ENCODE data around the gene BOLA2. TPM values are rescaled to one million over a fixed set of nuclear protein-coding genes. Genes with fewer than 3 reads are reported as not detected.
"Not testable (repeated sequence)": the region's sequence is repeated elsewhere in the genome, so short reads cannot be mapped to it uniquely, and the experiment has no call there.

BOLA2 gene
- polyA plus RNA-seq (ENCODE audit: insufficient read depth in 1 of 5, insufficient read length in 5 of 5, low replicate concordance in 1 of 5), result 1 to 10 TPM; 4.5 to 8.5 (median 5.4) TPM
- long read RNA-seq, donor 1, transcript BOLA2-201 (3 exons, 1,012 nt), result major isoform, 20 of 25 reads
- long read RNA-seq, donor 1, partial matches to known transcripts, result 5 of 25 reads
- long read RNA-seq, donor 1, other reads (novel, unspliced or antisense), result 0 of 25 reads
- long read RNA-seq, donor 2, transcript BOLA2-201 (3 exons, 1,012 nt), result major isoform, 12 of 24 reads
- long read RNA-seq, donor 2, partial matches to known transcripts, result 6 of 24 reads
- long read RNA-seq, donor 2, other reads (novel, unspliced or antisense), result 6 of 24 reads
- long read RNA-seq, donor 3, transcript BOLA2-201 (3 exons, 1,012 nt), result major isoform, 13 of 18 reads
- long read RNA-seq, donor 3, partial matches to known transcripts, result 5 of 18 reads
- long read RNA-seq, donor 3, other reads (novel, unspliced or antisense), result 0 of 18 reads
- long read RNA-seq, donor 4, transcript BOLA2-201 (3 exons, 1,012 nt), result major isoform, 10 of 10 reads
- long read RNA-seq, donor 4, partial matches to known transcripts, result 0 of 10 reads
- long read RNA-seq, donor 4, other reads (novel, unspliced or antisense), result 0 of 10 reads
- long read RNA-seq, donor 5, transcript BOLA2-201 (3 exons, 1,012 nt), result major isoform, 22 of 28 reads
- long read RNA-seq, donor 5, partial matches to known transcripts, result 6 of 28 reads
- long read RNA-seq, donor 5, other reads (novel, unspliced or antisense), result 0 of 28 reads
- long read RNA-seq, donor 6, transcript BOLA2-201 (3 exons, 1,012 nt), result major isoform, 21 of 28 reads
- long read RNA-seq, donor 6, partial matches to known transcripts, result 7 of 28 reads
- long read RNA-seq, donor 6, other reads (novel, unspliced or antisense), result 0 of 28 reads
- long read RNA-seq, donor 7, transcript BOLA2-201 (3 exons, 1,012 nt), result major isoform, 8 of 8 reads
- long read RNA-seq, donor 7, partial matches to known transcripts, result 0 of 8 reads
- long read RNA-seq, donor 7, other reads (novel, unspliced or antisense), result 0 of 8 reads
- long read RNA-seq, donor 8, partial matches to known transcripts, result 5 of 8 reads
- long read RNA-seq, donor 8, other reads (novel, unspliced or antisense), result 0 of 8 reads

DNA sequence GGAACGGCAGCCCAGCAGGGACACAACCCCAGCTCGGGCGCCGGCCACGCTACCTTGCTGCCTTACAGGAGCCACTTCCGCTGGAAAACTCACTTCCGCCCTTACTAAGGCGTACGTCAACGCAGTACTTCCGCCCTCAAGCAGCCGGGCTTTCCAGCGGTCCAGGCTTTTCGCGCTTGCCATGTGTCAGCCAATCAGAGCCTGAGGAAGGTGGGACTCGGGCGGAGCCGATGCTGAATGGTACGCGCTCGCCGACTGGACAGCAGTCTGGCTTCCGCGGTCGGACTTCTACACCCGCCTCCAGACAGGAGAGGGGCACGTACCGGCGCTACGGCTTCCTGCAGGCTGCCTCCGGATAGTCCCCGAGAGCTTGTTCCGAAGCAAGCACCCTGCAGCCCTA, at the start of gene BOLA2, which contains the start of gene SLX1B:
BOLA2 (minus strand) TSS at position 83 of the 400 bp plus-strand sequence. CDS start 98 bp downstream, outside the sequence.
SLX1B (plus strand) TSS at position 265 of the 400 bp plus-strand sequence.
- DNase-seq, result not testable (repeated sequence)

- not testable (repeated sequence) for DNase-seq
These were observed 28.1 kb upstream of the BOLA2 start for GRCh38 chr16:29482276-29482675.

DNA sequence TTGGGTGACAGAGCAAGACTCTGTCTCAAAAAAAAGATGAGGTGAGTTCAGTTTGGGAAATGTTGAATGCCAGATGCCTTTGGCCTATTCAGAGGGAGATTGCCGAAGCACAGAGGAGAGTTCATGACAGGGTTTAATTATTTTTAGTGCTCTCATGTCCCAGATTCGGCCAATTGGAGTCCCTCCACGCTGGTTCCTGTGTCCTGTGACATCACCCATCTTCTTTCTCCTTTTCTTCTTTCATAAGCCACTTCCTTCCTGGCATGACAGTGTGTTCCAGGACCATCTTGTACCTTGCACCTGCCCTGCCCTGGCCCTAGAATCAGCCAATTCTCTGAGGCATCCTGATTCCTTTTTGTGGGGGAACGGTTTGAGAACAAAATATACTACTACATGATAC, 17.9 kb upstream of the BOLA2 start:
- not testable (repeated sequence) for DNase-seq

DNA sequence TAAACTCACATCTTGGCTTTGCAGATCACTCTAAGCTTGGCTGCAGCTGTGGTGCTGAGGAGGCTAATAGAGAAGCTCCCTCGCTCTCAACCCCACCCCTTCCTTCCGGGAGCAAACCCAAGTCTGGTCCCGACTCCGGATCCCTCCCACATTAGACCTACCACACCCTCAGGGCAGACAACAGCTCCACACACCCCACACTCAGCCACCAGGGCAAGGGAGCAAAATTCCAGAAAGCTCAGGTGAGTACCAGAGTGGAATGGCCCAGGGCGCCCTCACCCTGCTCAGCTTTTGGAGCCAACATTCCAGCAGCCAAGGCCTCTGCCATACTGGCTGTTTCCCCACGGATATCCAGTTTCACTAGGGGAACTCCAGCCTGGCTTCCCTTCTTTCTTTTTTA, 15.5 kb upstream of the BOLA2 start:
- not testable (repeated sequence) for DNase-seq

DNA sequence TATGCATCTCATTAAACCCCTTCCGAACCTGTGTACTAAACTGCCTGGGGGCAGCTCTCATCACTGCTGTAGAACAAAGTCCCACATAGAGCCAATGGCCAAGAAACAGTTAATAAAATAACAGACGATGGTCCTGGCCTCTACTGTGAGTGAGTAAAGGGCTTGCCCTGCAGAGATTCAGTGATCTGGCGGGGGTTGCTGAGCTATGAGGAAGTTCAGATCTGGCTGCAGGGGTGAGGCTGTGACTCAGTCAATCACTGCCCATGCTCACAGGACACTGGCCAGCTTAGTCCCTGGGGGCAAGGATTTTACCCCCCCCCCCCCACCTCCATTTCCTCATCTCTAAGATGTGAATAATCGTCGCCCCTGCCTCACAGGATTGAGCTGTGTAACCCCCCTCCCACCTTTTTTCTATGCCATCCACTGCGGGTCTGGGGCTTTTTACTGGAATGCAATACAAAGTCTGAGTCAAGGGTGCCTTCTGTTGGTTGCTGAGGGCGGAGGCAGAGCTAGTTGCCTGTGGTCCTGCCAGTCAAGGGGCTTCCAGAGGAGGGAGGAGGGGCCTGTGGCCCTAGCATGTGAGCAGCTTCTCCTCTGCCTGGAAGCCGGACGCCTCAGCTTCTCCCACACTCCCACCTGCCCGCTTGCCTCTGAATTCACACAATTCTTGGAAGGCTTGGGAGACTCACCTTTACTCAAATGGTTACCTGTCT, 13.7 kb upstream of the BOLA2 start:
- not testable (repeated sequence) for DNase-seq

GRCh38 chr16:29466904-29467303, 12.8 kb upstream of the BOLA2 start:
- DNase-seq, result not testable (repeated sequence)

DNA sequence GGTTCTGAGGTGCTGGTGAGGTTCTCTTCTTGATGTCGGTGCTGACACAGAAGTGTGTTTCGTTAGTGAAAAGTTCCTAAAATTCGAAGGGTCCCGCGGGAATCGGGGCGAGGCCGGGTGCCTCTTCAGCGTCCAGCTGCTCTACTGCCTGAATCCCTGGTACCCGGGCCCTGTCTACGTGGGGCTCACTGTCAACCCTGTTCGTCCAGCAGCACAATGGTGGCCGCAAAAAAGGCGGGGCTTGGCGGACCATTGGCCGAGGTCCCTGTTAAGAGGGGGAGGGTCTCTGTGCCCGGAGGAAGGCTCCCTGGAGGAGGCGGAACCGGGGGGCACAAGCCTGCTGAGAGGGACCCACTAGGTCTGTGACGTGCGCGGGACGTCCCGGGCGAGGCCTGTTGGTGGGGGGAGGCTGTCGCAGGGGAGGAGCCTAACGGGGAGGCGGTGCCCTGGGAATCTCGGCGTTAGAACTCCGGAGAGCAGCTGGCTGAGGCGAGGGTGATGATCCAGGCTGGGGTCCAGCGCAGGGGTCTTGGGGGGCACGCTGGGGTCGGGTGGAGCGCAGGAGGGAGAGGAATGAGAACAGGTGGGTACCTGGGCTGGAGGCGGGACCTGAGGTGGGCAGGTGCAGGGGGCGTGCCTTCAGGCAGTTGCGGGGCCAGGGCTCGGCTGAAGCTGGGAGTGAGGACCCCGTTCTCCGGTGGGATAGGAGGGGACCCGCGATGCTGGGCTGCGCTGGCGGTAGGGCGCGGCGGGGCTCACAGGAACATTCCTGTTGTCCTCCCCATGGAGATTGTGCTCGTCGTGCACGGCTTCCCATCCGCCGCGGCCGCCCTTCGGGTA, 12.1 kb upstream of the BOLA2 start:
- not testable (repeated sequence) for DNase-seq

DNA sequence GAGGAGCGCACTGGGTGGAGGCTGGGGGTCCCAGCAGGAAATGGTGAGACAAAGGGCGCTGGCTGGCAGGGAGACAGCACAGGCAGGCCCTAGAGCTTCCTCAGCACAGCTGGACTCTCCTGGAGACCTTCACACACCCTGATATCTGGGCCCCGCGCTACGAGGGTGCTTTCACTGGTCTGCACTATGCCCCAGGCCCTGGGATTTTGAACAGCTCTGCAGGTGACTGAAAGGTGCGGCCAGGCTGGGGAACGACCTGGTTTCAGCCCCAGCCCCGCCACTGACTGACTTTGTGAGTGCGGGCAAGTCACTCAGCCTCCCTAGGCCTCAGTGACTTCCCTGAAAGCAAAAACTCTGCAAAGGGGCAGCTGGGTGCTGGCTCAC, 6.5 kb upstream of the BOLA2 start:
- DNase-seq, result not testable (repeated sequence)

DNA sequence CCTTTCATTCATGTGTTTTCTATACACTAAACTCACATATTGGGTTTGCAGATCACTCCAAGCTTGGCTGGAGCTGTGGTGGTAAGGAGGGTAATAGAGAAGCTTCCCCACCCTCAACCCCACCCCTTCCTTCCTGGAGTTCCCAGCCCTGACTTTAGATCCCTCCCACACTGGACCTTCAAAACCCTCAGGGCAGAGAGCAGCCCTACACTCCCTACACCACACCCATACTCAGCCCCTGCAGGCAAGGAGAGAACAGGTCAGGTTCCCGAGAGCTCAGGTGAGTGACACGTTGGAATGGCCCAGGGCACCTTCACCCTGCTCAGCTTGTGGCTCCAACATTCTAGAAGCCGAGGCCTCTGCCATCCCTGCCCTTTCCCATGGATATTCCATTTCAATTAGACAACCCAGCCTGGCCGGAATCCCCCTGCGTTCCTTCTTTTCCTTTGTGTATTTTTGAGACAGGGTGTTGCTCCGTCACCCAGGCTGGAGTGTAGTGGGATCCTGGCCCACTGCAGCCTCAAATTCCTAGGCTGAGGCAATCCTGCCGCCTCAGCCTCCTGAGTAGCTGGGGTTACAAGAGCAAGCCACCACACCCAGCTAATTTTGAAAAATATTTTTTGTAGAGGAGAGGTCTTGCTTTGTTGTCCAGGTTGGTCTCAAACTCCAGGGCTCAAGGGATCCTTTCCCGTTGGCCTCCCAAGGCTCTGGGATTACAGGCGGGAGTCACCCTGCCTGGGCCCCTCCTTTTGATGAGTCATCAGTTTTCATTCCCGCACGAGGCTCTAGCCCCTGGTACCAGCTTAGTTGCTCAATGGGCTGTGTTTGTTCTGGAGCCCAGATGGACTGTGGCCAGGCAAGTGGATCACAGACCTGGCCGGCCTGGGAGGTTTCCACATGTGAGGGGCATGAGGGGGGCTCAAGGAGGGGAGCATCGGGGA, 5.8 kb upstream of the BOLA2 start, which contains the start of gene SULT1A4:
SULT1A4 (plus strand) TSS at position 208 of the 941 bp plus-strand sequence. CDS start 1,473 bp downstream, outside the sequence.
- not testable (repeated sequence) for DNase-seq

DNA sequence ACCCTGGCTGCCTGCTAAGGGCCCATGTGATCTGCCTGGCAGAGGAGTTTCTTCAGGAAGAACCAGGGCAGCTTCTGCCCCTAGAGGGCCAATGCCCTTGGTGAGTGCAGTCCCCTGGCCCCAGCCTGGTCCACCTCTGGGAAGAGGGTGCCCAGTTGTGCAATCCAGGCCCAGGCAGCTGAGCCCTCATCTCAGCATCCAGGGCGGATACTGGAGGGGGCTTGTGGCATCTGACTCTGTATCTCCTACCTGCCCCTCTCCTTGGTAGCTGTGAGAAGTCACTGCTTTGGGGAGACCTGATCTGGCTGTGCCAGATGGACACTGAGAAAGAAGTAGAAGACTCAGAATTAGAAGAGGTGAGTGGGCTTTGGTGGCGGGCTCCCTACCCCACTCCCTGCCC, 3.5 kb upstream of the BOLA2 start:
- DNase-seq, result not testable (repeated sequence)

DNA sequence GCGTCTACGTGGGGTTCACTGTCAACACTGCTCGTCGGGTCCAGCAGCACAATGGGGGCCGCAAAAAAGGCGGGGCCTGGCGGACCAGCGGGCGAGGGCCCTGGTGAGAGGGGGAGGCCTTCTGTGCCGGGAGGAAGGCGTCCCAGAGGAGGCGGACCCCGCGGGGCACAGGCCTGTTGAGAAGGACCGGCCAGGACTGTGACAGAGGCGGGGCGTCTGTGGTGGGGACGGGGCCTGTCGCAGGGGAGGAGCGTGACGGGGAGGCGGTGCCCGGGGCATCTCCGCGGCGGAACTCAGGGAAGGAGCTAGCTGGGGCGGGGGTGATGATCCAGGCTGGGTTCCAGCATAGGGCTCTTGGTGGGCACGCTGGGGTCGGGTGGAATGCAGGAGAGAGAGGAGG, 677 bp upstream of the BOLA2 start:
- not testable (repeated sequence) for DNase-seq

DNA sequence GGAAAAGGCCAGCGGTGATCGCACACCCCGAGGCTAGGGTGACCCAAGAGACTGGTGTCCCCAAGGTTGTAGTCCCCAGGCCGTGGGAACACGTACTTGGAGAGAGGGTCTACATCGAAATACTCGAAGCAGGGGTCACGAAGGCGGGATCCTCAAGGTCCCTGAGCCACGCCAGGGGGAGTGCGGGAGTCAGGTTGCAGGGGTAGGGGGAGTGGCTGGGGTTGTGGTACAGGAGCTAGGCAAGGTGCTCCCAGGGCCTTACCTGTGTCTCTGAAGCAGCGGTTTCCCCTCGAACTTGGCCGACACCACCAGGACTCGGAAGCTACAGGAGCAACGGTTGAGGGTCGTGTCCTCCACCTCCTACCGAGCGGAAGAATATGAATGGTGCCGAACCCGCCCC, 397 bp downstream of the BOLA2 start:
- DNase-seq, result not testable (repeated sequence)

- not testable (repeated sequence) for DNase-seq
These were observed 28.8 kb downstream of the BOLA2 start for GRCh38 chr16:29425390-29425789.

DNA sequence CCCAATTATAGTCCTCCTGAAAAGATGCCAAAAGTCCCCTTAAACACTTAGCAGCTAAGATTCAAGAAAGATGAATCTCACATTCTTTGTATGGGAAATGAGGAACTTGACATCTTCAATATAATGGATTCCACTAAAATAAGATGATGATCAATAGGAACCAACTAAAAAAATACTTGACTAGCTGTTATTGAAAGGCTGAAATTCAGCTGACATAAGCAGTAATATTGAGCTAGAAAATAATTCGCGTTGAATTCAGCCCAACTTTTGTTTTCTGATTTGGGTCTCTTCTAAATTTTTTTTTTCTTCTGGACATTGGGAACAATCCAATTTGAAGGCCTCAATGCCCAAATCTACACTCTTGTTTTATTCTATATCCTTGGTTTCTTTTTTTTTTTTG, 30.6 kb downstream of the BOLA2 start:
- DNase-seq, result not testable (repeated sequence)

DNA sequence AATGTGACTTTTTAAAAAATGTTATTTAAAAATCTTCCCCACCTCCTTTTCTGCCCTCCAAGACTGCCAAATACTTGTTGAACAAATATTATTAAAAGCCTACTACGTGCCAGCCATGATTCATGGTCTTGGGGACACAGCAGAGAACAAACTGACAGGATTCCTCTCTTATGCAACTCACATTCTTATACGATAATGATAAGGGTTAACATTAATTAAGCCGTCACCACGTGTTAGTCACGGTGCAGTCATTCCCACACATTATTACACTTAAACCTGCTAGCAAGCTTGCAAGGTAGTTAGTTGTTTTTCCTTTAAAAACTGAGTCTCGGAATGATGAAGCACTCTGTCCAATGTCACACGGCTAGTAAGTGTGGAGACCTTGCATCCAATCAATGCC, 48.9 kb downstream of the BOLA2 start:
- DNase-seq, result not testable (repeated sequence)
